PC-3 (cell line): ENCODE measurements around the gene PLSCR4. TPM values are rescaled to one million over a fixed set of nuclear protein-coding genes. Genes with fewer than 3 reads are reported as not detected.

Source experiments
- ATAC-seq: fragments of 200-7000 bp; cut with Tn5 transposase; 2 replicates; pipeline ENCODE4 v1.9.1; 2020; ENCODE audit warnings: mild to moderate bottlenecking, moderate library complexity
- BruUV-seq: library from RNA; stranded (reverse); fragments of 400-500 nt; replicated peaks from 2 replicates; lab custom pipeline; 2021; lab: Mats Ljungman, UMichigan
- CTCF ChIA-PET: fragments of 300-600 bp; sonication (Branson Sonifier 250); formaldehyde crosslinking; loops from one replicate; lab custom pipeline; 2022; ENCODE audit warnings: antibody characterized with exemption; lab: Charles Lee
- POLR2A ChIA-PET: fragments of 300-600 bp; sonication (Branson Sonifier 250); formaldehyde crosslinking; loops from one replicate; lab custom pipeline; 2022; ENCODE audit warnings: antibody characterized with exemption; ENCODE audit not compliant: unreplicated experiment; lab: Charles Lee
- DNase-seq: peaks from one replicate; pipeline ENCODE4 v3.0.0-alpha.2; 2015
- H2AFZ ChIP-seq: fragments of 300-600 bp; sonication (generic); 2 replicates; pipeline ENCODE4 v1.6.0; 2016; ENCODE audit warnings: antibody characterized with exemption, low read length
- H3F3A ChIP-seq: fragments of 300-600 bp; sonication (generic); one replicate; pipeline ENCODE4 v1.6.0; 2017; ENCODE audit warnings: antibody characterized with exemption, low read length, control low read depth, mild to moderate bottlenecking; ENCODE audit not compliant: unreplicated experiment
- H3K27ac ChIP-seq: fragments of 300-600 bp; sonication (generic); 2 replicates; pipeline ENCODE4 v1.5.1; 2016; ENCODE audit warnings: mild to moderate bottlenecking, low read length
- H3K27me3 ChIP-seq: fragments of 300-600 bp; sonication (generic); 2 replicates; pipeline ENCODE4 v1.6.1; 2016; ENCODE audit warnings: low read length, mixed read lengths
- H3K36me3 ChIP-seq: fragments of 300-600 bp; sonication (generic); 2 replicates; pipeline ENCODE4 v1.6.1; 2016; ENCODE audit warnings: low read depth, mixed run types, low read length, mixed read lengths
- H3K4me1 ChIP-seq: fragments of 300-600 bp; sonication (generic); 2 replicates; pipeline ENCODE4 v1.5.1; 2016; ENCODE audit warnings: low read length; ENCODE audit not compliant: insufficient read depth
- H3K4me2 ChIP-seq: fragments of 300-600 bp; sonication (generic); 2 replicates; pipeline ENCODE4 v1.6.0; 2016; ENCODE audit warnings: low read length
- H3K4me3 ChIP-seq: fragments of 300-600 bp; sonication (generic); 2 replicates; pipeline ENCODE4 v1.5.1; 2016; ENCODE audit warnings: mild to moderate bottlenecking, low read length, mixed read lengths
- H3K79me2 ChIP-seq: fragments of 300-600 bp; sonication (generic); 2 replicates; pipeline ENCODE4 v1.6.1; 2017; ENCODE audit warnings: low read length, mixed read lengths
- H3K9ac ChIP-seq: fragments of 300-600 bp; sonication (generic); 2 replicates; pipeline ENCODE4 v1.6.0; 2016; ENCODE audit warnings: mild to moderate bottlenecking, low read length
- H3K9me2 ChIP-seq: fragments of 300-600 bp; sonication (generic); replicated peaks from 2 replicates; pipeline ENCODE4 v1.6.1; 2016; ENCODE audit warnings: mixed run types, low read length, mixed read lengths
- H3K9me3 ChIP-seq: fragments of 300-600 bp; sonication (generic); 2 replicates; pipeline ENCODE4 v1.6.1; 2016; ENCODE audit warnings: low read length, mixed read lengths
- H4K20me1 ChIP-seq: fragments of 300-600 bp; sonication (generic); 2 replicates; pipeline ENCODE4 v1.6.1; 2016; ENCODE audit warnings: low read length, mixed read lengths
- CTCF ChIP-seq: fragments of 300-600 bp; sonication (generic); conservative IDR thresholded peaks from 2 replicates; pipeline ENCODE4 v1.5.1; 2017; ENCODE audit warnings: antibody characterized with exemption, low read depth, mild to moderate bottlenecking, low read length
- EZH2 ChIP-seq: fragments of 300-600 bp; sonication (generic); IDR thresholded peaks from one replicate; pipeline ENCODE4 v1.6.1; 2017; ENCODE audit warnings: antibody characterized with exemption, mild to moderate bottlenecking, low read length; ENCODE audit not compliant: unreplicated experiment
- EZH2phosphoT487 ChIP-seq: fragments of 300-600 bp; sonication (generic); IDR thresholded peaks from 2 replicates; pipeline ENCODE4 v1.6.1; 2018; ENCODE audit warnings: mild to moderate bottlenecking, antibody characterized with exemption, low read length, borderline replicate concordance
- intact Hi-C: fragments of 100-400 bp; cut with micrococcal nuclease; formaldehyde crosslinking; loops from 2 replicates; pipeline ENCODE4 v1.9.0; 2023
- total RNA-seq: library from RNA; depleted of rRNA; stranded (reverse); fragments of >200 nt; gene quantifications from 2 replicates; pipeline ENCODE4 v1.2.3, GENCODE V29; 2014

PLSCR4 gene
- total RNA-seq, 1 experiment from 2014 or later, result 0.84 TPM

- H3K4me2 ChIP-seq, result peak overlapping the region; percentile 97
- H3K9me2 ChIP-seq, result no peaks in the 10 kb centered on the region
- H3K27me3 ChIP-seq, result no peaks in the 10 kb centered on the region
- H3K9ac ChIP-seq, result peak overlapping the region; percentile 44
- intact Hi-C loops, result no loop called here
- no peak overlapping the region for H2AFZ ChIP-seq
- H3K79me2 ChIP-seq, result peaks cover 51% of the 10 kb centered on the region
- peak overlapping the region; percentile 45 for H3K4me3 ChIP-seq
- peak overlapping the region; percentile 89 for H3K27ac ChIP-seq
- TF ChIP-seq CTCF (peak; percentile 35; the same call in 1 of the 2 replicates), EZH2phosphoT487 (no peak)
- H3F3A ChIP-seq, result peaks cover 14% of the 10 kb centered on the region
- H3K9me3 ChIP-seq, result no peaks in the 10 kb centered on the region
- peak; percentile 13 for ATAC-seq
- CTCF ChIA-PET, result no interaction called here
- H3K4me1 ChIP-seq, result peaks cover 62% of the 10 kb centered on the region
- H4K20me1 ChIP-seq, result peaks cover 15% of the 10 kb centered on the region
- H3K36me3 ChIP-seq, result 0 out of 2 replicates have a peak, but pooled peaks cover 4% of the 10 kb centered on the region
- peak; percentile 99 for DNase-seq
- POLR2A ChIA-PET, result no interaction called here
- no TSS peak for BruUV-seq
Measured at GRCh38 chr3:146163584-146163983, 87.3 kb downstream of the PLSCR4 start.

GRCh38 chr3:146162561-146162960 lies 88.3 kb downstream of the PLSCR4 start:
- Histone ChIP-seq H2AFZ (no peak overlapping the region), H3K9ac (peak overlapping the region; percentile 86), H3K9me3 (no peaks in the 10 kb centered on the region), H3K4me3 (peak overlapping the region; percentile 79), H4K20me1 (peaks cover 25% of the 10 kb centered on the region), H3K27me3 (no peaks in the 10 kb centered on the region), H3K9me2 (no peaks in the 10 kb centered on the region), H3K79me2 (peaks cover 61% of the 10 kb centered on the region), H3F3A (peaks cover 14% of the 10 kb centered on the region), H3K36me3 (0 out of 2 replicates have a peak, but pooled peaks cover 4% of the 10 kb centered on the region), H3K4me2 (peak overlapping the region; percentile 97), H3K27ac (peak overlapping the region; percentile 89), H3K4me1 (peaks cover 70% of the 10 kb centered on the region)
- TF ChIP-seq CTCF (no peak), EZH2phosphoT487 (no peak), EZH2 (no peak)
- CTCF ChIA-PET, result no interaction called here
- no TSS peak for BruUV-seq
- intact Hi-C loops, result no loop called here
- POLR2A ChIA-PET, result interaction anchor here (0.6 kb wide), 1 partner anchor 98 kb away, joined by 6 read pairs; no protein-coding TSS in a partner anchor
- peak; percentile 38 for DNase-seq
- ATAC-seq, result no peak

- intact Hi-C loops, result loop anchor here (1.0 kb wide), 1 partner anchor 28 kb away; no protein-coding TSS in a partner anchor
- ChIA-PET CTCF (interaction anchor here (0.8 to 2.2 kb wide), 2 partner anchors 26 to 96 kb away, joined by 6 to 10 read pairs; no protein-coding TSS in a partner anchor), POLR2A (interaction anchor here (0.5 kb wide), 2 partner anchors 356 to 1182 kb away, joined by 3 to 4 read pairs; no protein-coding TSS in a partner anchor)
- Histone ChIP-seq H3K36me3 (0 out of 2 replicates have a peak, but pooled peaks cover 4% of the 10 kb centered on the region), H3K9ac (peak overlapping the region; percentile 86), H3K27ac (peak overlapping the region; percentile 89), H3K4me2 (peak overlapping the region; percentile 97), H3K79me2 (peaks cover 71% of the 10 kb centered on the region), H3F3A (peaks cover 14% of the 10 kb centered on the region), H3K9me3 (no peaks in the 10 kb centered on the region), H3K4me1 (peaks cover 70% of the 10 kb centered on the region), H2AFZ (peak overlapping the region; percentile 70), H3K4me3 (peak overlapping the region; percentile 79), H3K9me2 (no peaks in the 10 kb centered on the region), H3K27me3 (no peaks in the 10 kb centered on the region), H4K20me1 (peaks cover 34% of the 10 kb centered on the region)
- ATAC-seq (peak; percentile 8), DNase-seq (peak; percentile 61)
- BruUV-seq, result TSS peak; percentile 83
- TF ChIP-seq EZH2phosphoT487 (no peak), CTCF (no peak), EZH2 (no peak)
Measured at GRCh38 chr3:146161663-146162002, 89.3 kb downstream of the PLSCR4 start.
